Measurements from ENCODE around the gene SERBP1.
A peak's percentile ranks its signal among the peaks of the same experiment; 100 is the strongest.

- peak in 1 of 2 donors; percentile 9 for TF ChIP-seq EP300 (IDR thresholded peaks at IDR 0.05)
- TF ChIP-seq POLR2A (IDR thresholded peaks at IDR 0.05), result no peak
Measured at GRCh38 chr1:67371043-67371442, 59.2 kb downstream of the SERBP1 start.
